HG02973 (cell line): Measurements from ENCODE around the gene PTPN6.

Experiments used
- ATAC-seq: cut with Tn5 transposase; IDR thresholded peaks from one replicate; pipeline ENCODE4 v1.9.1; 2021; ENCODE audit warnings: moderate library complexity; ENCODE audit not compliant: unreplicated experiment

Gene PTPN6

DNA sequence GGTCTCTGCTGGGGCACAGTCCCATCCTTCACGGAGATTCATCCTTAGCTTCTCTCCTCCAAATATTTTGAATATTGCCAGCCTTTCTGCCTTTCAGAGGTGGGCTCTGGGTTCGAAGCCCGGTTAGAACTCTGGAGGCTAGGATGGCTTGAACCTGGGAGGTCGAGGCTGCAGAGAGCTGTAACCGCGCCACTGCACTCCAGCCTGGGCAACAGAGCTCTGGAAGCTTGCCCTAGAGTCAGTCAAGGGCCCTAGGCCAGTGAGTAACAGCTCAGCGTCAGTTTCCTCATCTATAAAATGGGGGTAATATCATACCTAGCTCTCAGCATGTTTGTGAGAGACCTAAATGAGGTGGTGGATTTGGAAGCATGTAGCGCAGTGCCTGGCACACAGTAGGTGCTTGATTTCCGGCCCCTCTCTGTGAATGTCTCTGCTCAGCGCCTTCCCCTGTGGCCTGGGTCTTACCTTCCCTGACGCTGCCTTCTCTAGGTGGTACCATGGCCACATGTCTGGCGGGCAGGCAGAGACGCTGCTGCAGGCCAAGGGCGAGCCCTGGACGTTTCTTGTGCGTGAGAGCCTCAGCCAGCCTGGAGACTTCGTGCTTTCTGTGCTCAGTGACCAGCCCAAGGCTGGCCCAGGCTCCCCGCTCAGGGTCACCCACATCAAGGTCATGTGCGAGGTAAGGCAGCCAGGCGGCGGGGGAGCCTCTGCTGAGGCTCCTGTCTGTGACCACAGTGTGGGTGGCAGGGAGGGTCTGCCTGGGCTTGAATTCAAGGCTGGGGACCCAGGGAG lies 3.4 kb downstream of the PTPN6 start:
- no peak for ATAC-seq

- no peak for ATAC-seq
These were observed 4.2 kb downstream of the PTPN6 start for GRCh38 chr12:6955108-6956020.

DNA sequence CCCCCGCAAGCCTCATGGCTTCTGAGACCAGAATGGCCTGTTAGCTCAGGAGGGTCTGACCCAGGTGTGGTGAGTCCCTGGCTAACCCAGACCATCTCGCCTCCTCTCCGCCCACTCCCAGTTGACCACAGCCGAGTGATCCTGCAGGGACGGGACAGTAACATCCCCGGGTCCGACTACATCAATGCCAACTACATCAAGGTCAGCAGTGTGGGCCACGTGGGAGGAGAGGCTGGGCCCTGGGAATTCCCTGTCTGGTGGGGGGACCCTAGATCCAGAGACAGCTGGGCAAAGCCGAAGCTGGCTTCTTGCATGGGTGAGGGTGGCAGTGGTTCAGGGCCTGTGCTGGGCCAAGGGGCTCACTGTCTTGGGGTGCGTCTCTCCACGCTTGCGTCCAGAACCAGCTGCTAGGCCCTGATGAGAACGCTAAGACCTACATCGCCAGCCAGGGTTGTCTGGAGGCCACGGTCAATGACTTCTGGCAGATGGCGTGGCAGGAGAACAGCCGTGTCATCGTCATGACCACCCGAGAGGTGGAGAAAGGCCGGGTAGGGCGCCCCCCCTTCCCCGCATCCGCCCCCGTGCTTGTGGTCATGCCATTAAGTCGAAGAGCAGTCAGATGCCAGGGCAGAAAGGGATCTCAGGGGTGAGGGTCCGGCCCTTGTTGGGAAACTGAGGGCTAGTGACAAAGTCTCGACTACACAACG lies 5.0 kb downstream of the PTPN6 start:
- no peak for ATAC-seq

- ATAC-seq: no peak
These were observed 6.1 kb downstream of the PTPN6 start for GRCh38 chr12:6957151-6957701.

GRCh38 chr12:6957741-6958608 lies 6.8 kb downstream of the PTPN6 start:
- no peak for ATAC-seq

- ATAC-seq: peak; percentile 1
These were observed 7.5 kb downstream of the PTPN6 start for GRCh38 chr12:6958609-6959057.

GRCh38 chr12:6959058-6959804 lies 8.1 kb downstream of the PTPN6 start:
- ATAC-seq: peak; percentile 28

DNA sequence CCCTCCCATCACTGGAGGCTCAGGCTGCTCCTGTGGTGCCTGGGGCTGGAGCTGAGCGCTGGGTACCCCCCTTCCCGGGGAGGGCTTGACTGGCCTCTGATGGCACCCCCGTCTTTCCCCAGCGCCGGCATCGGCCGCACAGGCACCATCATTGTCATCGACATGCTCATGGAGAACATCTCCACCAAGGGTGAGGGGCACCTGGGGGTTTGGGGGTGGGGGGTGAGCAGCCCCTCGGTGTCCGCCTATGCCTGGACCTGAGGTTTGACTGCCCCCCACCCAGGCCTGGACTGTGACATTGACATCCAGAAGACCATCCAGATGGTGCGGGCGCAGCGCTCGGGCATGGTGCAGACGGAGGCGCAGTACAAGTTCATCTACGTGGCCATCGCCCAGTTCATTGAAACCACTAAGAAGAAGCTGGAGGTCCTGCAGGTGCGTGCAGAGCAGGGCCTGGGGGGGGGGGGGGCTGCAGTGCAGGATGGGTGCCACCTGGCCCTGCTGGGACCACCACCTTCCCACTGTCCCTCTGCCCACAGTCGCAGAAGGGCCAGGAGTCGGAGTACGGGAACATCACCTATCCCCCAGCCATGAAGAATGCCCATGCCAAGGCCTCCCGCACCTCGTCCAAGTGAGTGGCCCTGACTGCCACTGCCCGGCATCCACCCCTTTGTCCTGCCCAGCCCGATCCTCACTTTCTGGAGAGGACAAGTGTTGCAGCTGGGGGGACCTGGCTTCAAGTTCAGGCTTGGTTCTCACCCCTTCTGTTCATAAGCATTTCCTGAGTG lies 8.8 kb downstream of the PTPN6 start:
- ATAC-seq: no peak

DNA sequence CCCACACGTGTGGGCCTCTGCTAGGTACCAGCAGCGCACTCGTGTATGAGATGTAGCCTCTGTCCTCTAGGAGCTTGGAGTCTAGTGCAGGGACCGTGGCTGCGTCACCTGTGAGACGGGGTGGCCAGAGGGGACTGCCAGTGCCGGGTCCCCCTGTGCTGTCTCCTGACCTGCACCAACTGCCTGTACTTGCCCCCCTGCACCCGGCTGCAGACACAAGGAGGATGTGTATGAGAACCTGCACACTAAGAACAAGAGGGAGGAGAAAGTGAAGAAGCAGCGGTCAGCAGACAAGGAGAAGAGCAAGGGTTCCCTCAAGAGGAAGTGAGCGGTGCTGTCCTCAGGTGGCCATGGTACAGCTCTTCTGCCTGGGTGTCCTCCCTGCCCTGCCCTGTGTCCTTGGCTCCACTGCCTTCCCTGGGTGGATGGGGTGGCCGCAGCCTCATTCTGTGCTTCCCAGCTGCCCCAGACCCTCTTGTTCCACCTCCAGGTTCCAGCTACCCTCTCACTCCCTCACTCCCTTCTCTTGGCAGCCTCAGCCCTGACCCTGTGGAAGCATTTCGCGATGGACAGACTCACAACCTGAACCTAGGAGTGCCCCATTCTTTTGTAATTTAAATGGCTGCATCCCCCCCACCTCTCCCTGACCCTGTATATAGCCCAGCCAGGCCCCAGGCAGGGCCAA lies 9.6 kb downstream of the PTPN6 start:
- ATAC-seq: no peak

GRCh38 chr12:6961278-6961694 lies 10.1 kb downstream of the PTPN6 start:
- no peak for ATAC-seq

DNA sequence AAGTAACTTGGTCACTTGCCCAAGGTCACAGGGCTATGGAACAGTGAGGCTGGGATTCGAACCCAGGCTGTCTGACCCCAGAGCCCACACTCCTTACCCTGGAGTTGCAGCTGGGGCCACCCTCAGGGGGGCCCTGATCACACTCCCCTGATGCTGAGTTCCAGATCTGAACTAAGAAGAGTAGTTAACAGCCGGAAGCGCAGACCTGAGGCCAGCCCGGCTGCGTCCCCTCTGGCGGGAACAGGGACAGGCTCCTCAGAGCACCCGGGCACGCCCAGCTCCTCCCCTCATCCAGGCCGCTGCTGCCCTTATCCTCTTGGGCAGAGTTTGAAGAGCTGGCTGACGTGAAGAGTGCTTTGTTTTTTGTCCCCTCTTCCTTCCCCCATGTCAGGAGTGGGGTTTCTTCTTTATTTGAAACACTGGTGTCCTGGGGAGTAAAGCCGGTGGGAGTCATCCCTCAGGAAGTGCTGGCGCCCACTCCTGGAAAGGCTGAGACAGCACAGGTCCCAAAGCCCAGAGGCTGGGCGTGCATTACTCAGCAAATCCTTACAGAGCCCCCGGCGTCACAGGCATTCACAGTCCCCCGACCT lies 10.6 kb downstream of the PTPN6 start:
- ATAC-seq: no peak

DNA sequence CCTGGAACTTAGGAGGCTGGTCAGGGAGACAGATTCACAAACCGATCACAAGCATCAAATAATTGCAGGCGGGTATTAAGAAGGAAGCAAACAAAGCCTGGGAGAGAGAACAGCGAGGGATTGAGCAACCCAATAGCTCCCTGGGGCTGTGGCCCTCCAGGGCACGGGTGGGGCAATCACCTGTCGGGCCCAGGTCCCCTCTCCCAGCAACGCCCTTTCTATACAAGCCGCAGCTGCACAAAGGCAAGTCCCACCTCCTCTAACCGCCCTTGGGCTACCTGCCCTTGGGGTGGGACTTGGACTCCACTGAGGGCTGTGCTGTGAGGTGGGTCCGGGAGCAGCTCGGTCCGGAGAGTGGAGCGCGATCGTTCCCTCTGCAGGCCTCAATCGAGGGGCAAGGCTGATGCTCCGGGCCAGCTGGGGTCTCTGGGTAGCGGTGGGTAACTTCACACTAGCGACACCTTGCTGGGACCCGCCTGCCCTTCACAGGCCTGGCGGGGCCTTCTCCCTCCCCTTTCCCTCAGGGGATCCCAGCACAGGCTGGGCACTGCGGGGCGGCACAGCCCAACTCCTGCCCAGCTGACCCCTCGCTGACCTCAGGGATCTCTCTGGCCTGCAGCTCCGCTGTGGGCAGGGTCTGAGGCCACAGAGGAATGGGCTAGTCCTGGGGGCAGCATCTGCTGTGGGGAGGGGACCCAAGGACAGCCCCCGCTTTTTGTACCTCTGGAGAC lies 11.3 kb downstream of the PTPN6 start:
- no peak for ATAC-seq

DNA sequence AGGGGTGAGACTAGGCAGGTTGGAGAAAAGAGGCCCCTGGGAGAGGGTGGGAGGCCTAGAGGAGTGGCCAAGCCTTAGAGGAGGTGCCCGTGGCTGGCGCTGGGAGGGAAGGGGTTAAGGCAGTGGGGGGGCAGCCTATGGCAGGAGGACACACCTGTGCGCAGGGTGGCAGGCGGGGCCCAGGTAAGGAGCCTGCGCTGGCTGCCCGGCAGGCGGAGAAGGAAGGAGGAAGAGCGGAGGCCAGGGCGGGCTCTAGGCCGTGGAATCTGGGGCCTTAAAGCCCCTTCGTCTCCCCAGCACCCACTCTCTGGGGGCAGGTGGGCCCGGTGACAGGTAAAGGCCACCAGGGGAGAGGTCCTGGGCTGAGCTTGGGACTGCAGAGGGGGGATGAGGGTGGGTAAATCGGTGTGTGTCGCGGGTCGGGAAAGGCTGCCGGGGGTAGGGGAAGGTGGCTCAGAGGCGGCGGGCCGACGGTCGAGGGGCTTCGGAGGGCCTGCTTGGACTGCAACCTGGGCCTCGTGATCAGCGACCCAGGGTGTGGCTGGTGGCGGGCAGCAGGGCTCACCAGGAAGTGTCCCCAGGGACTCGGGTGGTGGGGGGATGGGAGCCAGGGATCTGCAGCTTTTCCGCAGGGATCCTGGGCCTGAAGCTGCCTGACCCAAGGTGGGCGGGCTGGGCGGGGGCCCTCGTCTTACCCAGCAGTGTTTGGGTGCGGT lies 12.0 kb downstream of the PTPN6 start:
- ATAC-seq: no peak

DNA sequence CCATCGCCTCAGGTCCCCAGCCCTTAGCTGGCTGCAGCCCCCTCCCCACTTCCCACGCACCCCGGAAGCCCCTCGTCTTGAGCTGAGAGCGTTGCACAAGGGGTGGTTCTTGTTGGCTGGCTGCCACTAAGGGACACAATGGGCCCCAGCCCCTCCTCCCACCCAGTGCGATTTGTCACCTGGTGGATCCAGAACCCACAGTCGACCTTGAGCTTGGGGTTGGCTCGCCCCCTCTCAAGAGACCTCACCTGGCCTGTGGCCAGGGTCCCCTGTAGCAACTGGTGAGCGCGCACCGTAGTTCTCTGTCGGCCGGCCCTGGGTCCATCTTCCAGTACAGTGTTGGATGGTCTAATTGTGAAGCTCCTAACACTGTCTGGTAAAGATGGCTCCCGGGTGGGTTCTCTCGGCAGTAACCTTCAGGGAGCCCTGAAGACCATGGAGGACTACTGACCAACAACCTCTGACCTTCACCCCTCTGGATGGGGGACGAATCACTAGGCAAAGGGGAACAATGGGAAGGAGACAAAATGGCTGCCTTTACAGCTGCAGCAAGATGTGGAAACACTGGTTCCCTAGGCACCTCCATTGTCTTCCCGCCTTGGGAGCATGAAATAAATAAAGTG lies 12.7 kb downstream of the PTPN6 start:
- no peak for ATAC-seq

GRCh38 chr12:6964605-6965025 lies 13.5 kb downstream of the PTPN6 start:
- ATAC-seq: peak; percentile 7
